Left kidney (tissue), 2 donors: ENCODE results near the gene HIVEP3. TPM values are rescaled to one million over a fixed set of nuclear protein-coding genes. Genes with fewer than 3 reads are reported as not detected.

Experiments used
- DNase-seq: peaks from one replicate; pipeline ENCODE4 v3.0.0-alpha.2; 2013
- polyA plus RNA-seq: library from polyadenylated mRNA; unstranded; fragments of 120-200 nt; gene quantifications from one replicate; pipeline ENCODE4 v1.2.1, GENCODE V29; 2013; ENCODE audit not compliant: insufficient read length

HIVEP3 gene
- polyA plus RNA-seq, 1 donor: 4.0 TPM

GRCh38 chr1:41515778-41516167 lies 402.9 kb downstream of the HIVEP3 start:
- DNase-seq: no peak

GRCh38 chr1:41515131-41515678 lies 403.5 kb downstream of the HIVEP3 start:
- DNase-seq: no peak

GRCh38 chr1:41514381-41514780 lies 404.3 kb downstream of the HIVEP3 start:
- no peak for DNase-seq

- no peak for DNase-seq
Observed at GRCh38 chr1:41513383-41513735, 405.4 kb downstream of the HIVEP3 start.

GRCh38 chr1:41512701-41513382 lies 405.9 kb downstream of the HIVEP3 start:
- no peak for DNase-seq

GRCh38 chr1:41511239-41511540 lies 407.5 kb downstream of the HIVEP3 start:
- DNase-seq: no peak

- no peak for DNase-seq
Observed at GRCh38 chr1:41510531-41511238, 408.0 kb downstream of the HIVEP3 start.

GRCh38 chr1:41509270-41509671 lies 409.5 kb downstream of the HIVEP3 start:
- DNase-seq: no peak

GRCh38 chr1:41508290-41508689 lies 410.4 kb downstream of the HIVEP3 start:
- DNase-seq: no peak

- no peak for DNase-seq
Observed at GRCh38 chr1:41507836-41508235, 410.9 kb downstream of the HIVEP3 start.

GRCh38 chr1:41507110-41507720 lies 411.5 kb downstream of the HIVEP3 start:
- DNase-seq: no peak

- DNase-seq: no peak
Observed at GRCh38 chr1:41504114-41505035, 414.3 kb downstream of the HIVEP3 start.

GRCh38 chr1:41503538-41504113 lies 415.1 kb downstream of the HIVEP3 start:
- no peak for DNase-seq

GRCh38 chr1:41502912-41503311 lies 415.8 kb downstream of the HIVEP3 start:
- no peak for DNase-seq

GRCh38 chr1:41501581-41501980 lies 417.1 kb downstream of the HIVEP3 start:
- no peak for DNase-seq

- no peak for DNase-seq
Observed at GRCh38 chr1:41500781-41501518, 417.8 kb downstream of the HIVEP3 start.

GRCh38 chr1:41500378-41500777 lies 418.3 kb downstream of the HIVEP3 start:
- no peak for DNase-seq

GRCh38 chr1:41499591-41499990 lies 419.1 kb downstream of the HIVEP3 start:
- DNase-seq: no peak

- no peak for DNase-seq
Observed at GRCh38 chr1:41498804-41499203, 419.9 kb downstream of the HIVEP3 start.

GRCh38 chr1:41498391-41498790 lies 420.3 kb downstream of the HIVEP3 start:
- DNase-seq: no peak

- no peak for DNase-seq
Observed at GRCh38 chr1:41497461-41498030, 421.2 kb downstream of the HIVEP3 start.
